Activated naive CD8-positive, alpha-beta T cell (primary cell): ENCODE data around the gene RUSC1.

Experiments
- H3K27ac Mint-ChIP-seq: one replicate; pipeline ENCODE4 v1.8.0; 2021; ENCODE audit warnings: mixed read lengths
- H3K27me3 Mint-ChIP-seq: one replicate; pipeline ENCODE4 v1.8.0; 2021; ENCODE audit warnings: mixed read lengths
- H3K36me3 Mint-ChIP-seq: one replicate; pipeline ENCODE4 v1.8.0; 2021; ENCODE audit warnings: mixed read lengths
- H3K4me1 Mint-ChIP-seq: one replicate; pipeline ENCODE4 v1.8.0; 2021; ENCODE audit warnings: low read depth, mixed read lengths
- H3K4me3 Mint-ChIP-seq: one replicate; pipeline ENCODE4 v1.8.0; 2021; ENCODE audit warnings: mild to moderate bottlenecking, mixed read lengths
- H3K9me3 Mint-ChIP-seq: one replicate; pipeline ENCODE4 v1.8.0; 2021; ENCODE audit warnings: low read depth, mixed read lengths

Gene RUSC1

DNA sequence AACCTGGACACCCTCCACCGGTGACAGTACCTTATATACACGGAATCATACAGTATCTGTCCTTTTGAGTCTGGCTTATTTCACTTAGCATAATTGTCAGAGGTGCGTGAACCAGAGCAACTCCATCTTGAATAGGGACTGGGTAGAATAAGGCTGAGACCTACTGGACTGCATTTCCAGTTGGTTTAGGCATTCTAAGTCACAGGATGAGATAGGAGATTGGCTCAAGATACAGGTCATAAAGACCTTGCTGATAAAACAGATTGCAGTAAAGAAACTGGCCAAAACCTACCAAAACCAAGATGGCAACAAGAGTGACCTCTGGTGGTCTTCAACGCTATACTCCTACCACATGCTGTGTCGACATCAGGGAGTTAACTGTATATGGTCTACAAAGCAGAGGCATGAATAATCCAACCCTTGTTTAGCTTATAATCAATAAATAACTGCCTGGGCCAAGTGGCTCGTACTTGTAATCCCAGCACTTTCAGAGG, 13.4 kb upstream of the RUSC1 start:
- peak overlapping the region; percentile 65 for H3K4me3 Mint-ChIP-seq
- H3K27me3 Mint-ChIP-seq = no peaks in the 10 kb centered on the region

DNA sequence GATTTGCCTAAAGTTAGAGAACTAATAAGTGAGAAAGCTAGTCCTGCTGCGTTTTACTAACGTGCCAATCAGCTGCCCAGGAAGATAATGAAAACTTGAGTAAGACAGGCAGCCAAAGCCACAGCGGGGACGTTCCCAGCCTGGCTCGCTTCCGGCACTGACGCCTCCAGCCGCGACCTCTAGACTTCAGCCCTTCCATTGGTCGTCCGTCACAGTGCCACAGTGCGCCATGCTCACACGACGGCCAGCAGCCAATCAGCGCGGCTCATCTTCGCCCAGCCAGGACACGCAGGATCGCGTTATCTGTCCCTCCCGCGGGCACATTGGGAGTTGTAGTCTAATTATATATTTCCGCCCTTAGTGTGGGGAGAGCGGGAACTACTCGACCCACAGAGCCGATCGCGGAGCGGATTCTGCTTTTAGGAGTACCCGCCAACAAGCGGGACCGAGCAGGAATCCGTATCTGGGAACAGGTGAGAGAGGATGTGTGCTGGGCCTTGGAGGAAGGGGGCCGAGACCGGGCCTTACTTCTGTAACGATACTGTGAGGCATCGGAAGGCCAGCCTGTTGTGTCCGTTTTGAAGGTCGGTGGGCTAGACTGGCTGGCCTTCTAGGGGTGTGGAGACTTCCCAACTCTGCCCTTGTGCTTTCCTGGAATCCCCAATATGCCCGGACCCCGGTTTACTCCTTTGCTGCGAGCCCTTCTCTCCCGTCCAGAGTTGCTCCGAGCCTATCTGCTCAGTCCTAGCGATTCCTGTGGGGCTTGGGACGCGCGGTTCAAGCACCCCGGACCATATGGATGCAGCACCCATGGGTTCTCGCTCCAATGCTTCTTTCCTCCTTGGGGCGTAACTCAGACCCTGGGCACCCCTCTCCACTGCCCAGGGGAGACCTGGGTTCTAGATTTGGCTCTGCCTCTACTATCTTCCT, 11.9 kb upstream of the RUSC1 start, which contains the start of gene FDPS:
FDPS (plus strand) TSS at position 374 of the 930 bp plus-strand sequence. CDS start 924 bp downstream, outside the sequence.
- no peaks in the 10 kb centered on the region for H3K9me3 Mint-ChIP-seq

More for the DNA sequence above, 13.4 kb upstream of the RUSC1 start:
- Mint-ChIP-seq H3K9me3 (no peaks in the 10 kb centered on the region), H3K36me3 (peaks cover 2% of the 10 kb centered on the region), H3K4me1 (peaks cover 23% of the 10 kb centered on the region), H3K27ac (peak overlapping the region; percentile 83)

DNA sequence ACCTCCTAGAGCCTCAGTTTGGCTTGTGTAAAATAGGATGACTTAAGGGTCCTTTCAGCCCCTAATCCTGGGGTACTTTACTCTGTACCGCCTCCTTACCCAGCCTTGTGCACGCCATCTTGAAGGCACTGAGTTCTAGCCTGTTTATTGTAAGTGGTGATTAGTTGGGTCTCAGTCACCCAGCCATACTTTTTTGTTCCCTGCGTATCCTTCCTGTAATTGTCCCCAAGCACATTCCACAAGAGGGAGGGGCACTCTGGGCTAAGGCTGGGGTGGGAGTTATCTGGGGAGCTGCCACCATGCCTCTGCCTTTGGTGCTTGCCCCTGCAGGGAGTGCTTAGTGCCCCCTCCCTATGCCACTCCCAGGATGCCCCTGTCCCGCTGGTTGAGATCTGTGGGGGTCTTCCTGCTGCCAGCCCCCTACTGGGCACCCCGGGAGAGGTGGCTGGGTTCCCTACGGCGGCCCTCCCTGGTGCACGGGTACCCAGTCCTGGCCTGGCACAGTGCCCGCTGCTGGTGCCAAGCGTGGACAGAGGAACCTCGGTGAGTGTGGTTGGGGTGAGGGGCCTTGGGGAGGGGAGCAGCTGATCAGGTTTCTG, 11.2 kb upstream of the RUSC1 start:
- H3K4me1 Mint-ChIP-seq = peaks cover 24% of the 10 kb centered on the region

More for the DNA sequence above, 11.9 kb upstream of the RUSC1 start, which contains the start of gene FDPS:
- peaks cover 24% of the 10 kb centered on the region for H3K4me1 Mint-ChIP-seq
- H3K27me3 Mint-ChIP-seq = no peaks in the 10 kb centered on the region
- peak within 1 kb of the TSS; percentile 98 for H3K27ac Mint-ChIP-seq
- H3K4me3 Mint-ChIP-seq = peak within 1 kb of the TSS; percentile 98
- peaks cover 5% of the 10 kb centered on the region for H3K36me3 Mint-ChIP-seq

DNA sequence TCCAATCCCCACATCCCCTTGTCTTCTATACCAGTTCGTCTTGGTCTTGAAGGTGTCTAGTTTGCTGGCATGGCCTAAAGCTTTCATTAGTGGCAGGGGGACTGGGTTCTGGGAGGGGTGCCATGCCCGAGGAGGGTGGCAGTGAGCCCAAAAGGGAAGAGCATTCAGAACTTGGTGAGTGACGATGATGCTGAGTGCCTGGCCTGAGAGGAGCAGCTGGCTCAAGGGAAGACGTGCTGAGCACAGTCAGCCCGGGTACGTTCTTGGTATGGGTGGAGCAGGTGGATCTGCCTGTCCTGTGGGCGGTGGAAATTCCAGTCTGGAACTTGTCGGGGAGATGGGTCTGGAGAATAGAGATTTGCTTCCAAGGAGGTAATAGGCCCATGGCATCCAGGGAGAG, 7.4 kb upstream of the RUSC1 start:
- no peak overlapping the region for H3K27ac Mint-ChIP-seq
- peaks cover 5% of the 10 kb centered on the region for H3K36me3 Mint-ChIP-seq
- no peaks in the 10 kb centered on the region for H3K9me3 Mint-ChIP-seq
- H3K27me3 Mint-ChIP-seq = no peaks in the 10 kb centered on the region
- H3K4me3 Mint-ChIP-seq = no peak overlapping the region
- peaks cover 18% of the 10 kb centered on the region for H3K4me1 Mint-ChIP-seq

More for the DNA sequence above, 11.2 kb upstream of the RUSC1 start:
- Mint-ChIP-seq H3K9me3 (no peaks in the 10 kb centered on the region), H3K36me3 (peaks cover 5% of the 10 kb centered on the region), H3K27me3 (no peaks in the 10 kb centered on the region), H3K4me3 (peak overlapping the region; percentile 98), H3K27ac (peak overlapping the region; percentile 98)

DNA sequence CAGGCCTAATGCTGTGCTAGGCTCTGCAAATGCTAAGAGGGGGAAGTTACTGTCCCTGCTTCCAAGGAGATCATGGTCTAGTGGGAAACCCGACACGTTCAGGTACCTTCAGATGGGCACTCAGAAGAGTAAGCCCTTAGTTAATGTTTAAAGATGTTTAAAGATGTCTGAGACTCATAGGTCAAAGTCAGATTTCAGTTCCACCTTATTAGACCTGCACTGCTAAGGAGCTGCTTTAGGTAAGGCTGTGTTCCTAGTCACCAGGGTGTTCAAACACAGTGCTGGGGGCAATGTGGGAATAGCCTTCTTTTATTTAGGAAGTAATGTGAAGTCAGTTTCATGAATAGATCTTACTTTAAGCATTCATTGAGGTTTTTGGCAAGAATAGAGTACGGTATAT, 3.8 kb upstream of the RUSC1 start:
- Mint-ChIP-seq H3K36me3 (peaks cover 3% of the 10 kb centered on the region), H3K27ac (no peak overlapping the region), H3K27me3 (no peaks in the 10 kb centered on the region), H3K4me1 (peaks cover 21% of the 10 kb centered on the region), H3K9me3 (no peaks in the 10 kb centered on the region), H3K4me3 (no peak overlapping the region)

DNA sequence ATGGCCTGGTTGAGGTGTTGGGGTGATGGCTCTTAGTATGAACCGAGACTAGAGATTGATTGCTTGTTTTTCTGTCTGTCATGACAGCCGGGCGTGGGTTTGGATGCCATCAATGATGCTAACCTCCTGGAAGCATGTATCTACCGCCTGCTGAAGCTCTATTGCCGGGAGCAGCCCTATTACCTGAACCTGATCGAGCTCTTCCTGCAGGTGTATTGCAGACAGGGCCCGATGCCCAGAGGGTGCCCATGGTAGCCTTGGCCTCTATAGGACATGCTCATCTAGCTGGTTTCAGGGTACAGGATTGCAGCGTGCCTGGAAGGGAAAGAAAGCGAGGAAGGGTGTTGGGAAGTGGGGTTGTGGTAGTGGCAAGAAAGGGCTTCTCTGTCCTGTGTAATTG, 2.6 kb upstream of the RUSC1 start:
- peaks cover 3% of the 10 kb centered on the region for H3K36me3 Mint-ChIP-seq
- no peaks in the 10 kb centered on the region for H3K27me3 Mint-ChIP-seq
- H3K4me3 Mint-ChIP-seq = no peak overlapping the region
- H3K4me1 Mint-ChIP-seq = peaks cover 24% of the 10 kb centered on the region
- no peaks in the 10 kb centered on the region for H3K9me3 Mint-ChIP-seq
- H3K27ac Mint-ChIP-seq = no peak overlapping the region

DNA sequence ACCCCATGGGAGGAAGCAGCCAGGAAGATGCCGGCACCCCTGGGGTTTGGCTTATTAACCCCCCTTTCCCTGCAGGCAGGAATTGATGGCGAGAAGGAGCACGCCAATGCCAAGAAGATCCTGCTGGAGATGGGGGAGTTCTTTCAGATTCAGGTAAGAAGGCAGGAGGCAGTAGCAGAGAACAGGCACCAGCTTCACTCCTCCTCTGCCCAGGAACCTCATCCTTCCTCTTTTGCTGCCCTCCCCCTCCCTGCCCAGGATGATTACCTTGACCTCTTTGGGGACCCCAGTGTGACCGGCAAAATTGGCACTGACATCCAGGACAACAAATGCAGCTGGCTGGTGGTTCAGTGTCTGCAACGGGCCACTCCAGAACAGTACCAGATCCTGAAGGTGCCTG, 1.2 kb upstream of the RUSC1 start:
- Mint-ChIP-seq H3K36me3 (no peaks in the 10 kb centered on the region), H3K4me3 (no peak overlapping the region), H3K27me3 (no peaks in the 10 kb centered on the region), H3K4me1 (peaks cover 24% of the 10 kb centered on the region), H3K9me3 (no peaks in the 10 kb centered on the region), H3K27ac (no peak overlapping the region)

DNA sequence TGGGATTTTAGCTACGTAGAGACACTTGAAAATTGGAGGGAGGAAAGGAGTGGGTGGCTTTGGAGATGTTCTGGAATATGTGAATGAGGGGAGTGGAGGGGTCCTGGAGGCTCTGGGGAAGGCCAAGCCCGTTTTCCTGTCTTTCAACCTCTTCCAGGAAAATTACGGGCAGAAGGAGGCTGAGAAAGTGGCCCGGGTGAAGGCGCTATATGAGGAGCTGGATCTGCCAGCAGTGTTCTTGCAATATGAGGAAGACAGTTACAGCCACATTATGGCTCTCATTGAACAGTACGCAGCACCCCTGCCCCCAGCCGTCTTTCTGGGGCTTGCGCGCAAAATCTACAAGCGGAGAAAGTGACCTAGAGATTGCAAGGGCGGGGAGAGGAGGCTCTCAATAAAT, 442 bp upstream of the RUSC1 start:
- H3K27me3 Mint-ChIP-seq = no peaks in the 10 kb centered on the region
- H3K36me3 Mint-ChIP-seq = no peaks in the 10 kb centered on the region
- H3K4me3 Mint-ChIP-seq = peak overlapping the region; percentile 67
- no peaks in the 10 kb centered on the region for H3K9me3 Mint-ChIP-seq
- H3K27ac Mint-ChIP-seq = no peak overlapping the region
- H3K4me1 Mint-ChIP-seq = peaks cover 24% of the 10 kb centered on the region

DNA sequence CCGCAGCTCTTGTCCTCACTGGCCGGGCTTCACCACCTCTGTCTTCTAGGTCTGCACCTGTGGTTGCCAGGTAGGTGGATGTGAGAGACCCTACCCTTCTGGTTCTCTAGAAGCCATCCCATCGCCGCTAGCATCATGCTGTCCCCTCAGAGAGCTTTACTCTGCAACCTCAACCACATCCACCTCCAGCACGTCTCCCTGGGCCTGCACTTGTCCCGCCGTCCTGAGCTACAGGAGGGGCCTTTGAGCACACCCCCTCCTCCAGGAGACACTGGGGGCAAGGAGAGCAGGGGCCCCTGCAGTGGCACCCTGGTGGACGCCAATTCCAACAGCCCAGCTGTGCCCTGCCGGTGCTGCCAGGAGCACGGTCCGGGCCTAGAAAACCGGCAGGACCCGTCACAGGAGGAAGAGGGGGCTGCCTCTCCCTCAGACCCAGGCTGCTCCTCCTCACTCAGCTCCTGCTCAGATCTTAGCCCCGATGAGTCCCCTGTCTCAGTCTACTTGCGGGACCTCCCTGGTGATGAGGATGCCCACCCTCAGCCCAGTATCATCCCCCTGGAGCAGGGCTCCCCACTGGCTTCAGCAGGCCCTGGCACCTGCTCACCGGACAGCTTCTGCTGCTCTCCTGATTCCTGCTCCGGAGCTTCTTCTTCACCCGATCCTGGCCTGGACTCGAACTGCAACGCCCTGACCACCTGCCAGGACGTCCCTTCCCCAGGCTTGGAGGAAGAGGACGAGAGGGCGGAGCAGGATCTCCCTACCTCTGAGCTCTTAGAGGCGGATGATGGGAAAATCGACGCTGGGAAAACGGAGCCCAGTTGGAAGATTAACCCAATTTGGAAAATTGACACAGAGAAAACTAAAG, 1.2 kb downstream of the RUSC1 start:
- Mint-ChIP-seq H3K9me3 (no peaks in the 10 kb centered on the region), H3K4me3 (peak overlapping the region; percentile 78), H3K4me1 (peaks cover 33% of the 10 kb centered on the region), H3K27ac (no peak overlapping the region), H3K27me3 (no peaks in the 10 kb centered on the region), H3K36me3 (no peaks in the 10 kb centered on the region)

DNA sequence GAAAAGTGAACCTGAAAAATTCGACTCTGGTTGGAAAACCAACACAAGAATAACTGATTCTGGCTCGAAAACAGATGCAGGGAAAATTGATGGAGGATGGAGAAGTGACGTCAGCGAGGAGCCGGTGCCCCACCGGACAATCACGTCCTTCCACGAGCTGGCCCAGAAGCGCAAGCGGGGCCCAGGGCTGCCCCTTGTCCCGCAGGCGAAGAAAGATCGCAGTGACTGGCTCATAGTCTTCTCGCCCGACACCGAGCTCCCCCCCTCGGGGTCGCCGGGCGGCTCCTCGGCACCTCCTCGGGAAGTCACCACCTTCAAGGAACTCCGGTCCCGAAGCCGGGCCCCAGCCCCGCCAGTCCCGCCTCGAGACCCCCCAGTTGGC, 1.9 kb downstream of the RUSC1 start:
- Mint-ChIP-seq H3K9me3 (no peaks in the 10 kb centered on the region), H3K4me3 (peak overlapping the region; percentile 78), H3K4me1 (peaks cover 33% of the 10 kb centered on the region), H3K27ac (no peak overlapping the region), H3K36me3 (no peaks in the 10 kb centered on the region), H3K27me3 (no peaks in the 10 kb centered on the region)

DNA sequence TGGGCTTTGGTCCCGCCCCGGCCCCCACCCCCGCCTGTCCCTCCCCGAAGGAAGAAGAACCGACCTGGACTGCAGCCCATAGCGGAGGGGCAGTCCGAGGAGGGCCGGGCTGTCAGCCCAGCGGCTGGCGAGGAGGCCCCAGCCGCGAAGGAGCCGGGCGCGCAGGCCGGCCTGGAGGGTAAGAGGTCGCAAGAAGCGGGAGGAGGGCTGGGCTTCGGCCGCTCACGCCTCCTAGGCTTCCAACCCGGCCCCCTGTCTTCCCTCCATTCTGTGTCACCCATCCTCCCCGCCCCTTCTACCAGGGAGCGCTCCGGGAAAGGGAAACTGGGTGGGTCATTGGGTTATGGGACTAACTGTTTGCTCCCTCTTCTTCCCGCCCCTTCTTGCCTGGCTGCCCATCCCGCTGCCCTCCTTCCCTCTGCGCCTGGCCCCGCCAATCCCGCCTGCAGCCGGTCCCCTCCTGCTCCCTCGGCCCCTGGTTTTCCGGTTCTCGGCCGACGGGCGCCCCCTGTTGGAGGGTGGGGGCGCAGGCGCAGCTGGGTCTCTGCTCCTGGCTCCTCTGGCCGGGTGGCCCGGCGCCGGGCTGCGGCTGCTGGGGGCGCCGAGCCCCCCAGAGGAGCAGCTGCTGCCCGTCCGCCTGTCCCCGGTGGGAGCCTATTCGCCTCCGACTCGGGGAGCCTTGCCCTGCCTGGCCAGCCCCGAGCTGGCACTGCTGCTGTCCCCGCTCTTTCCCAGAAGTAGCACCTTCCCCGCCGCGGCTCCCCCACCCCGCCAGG, 2.4 kb downstream of the RUSC1 start:
- no peak overlapping the region for H3K27ac Mint-ChIP-seq
- no peaks in the 10 kb centered on the region for H3K36me3 Mint-ChIP-seq
- H3K9me3 Mint-ChIP-seq = no peaks in the 10 kb centered on the region
- H3K4me1 Mint-ChIP-seq = peaks cover 33% of the 10 kb centered on the region
- H3K4me3 Mint-ChIP-seq = peak overlapping the region; percentile 84
- H3K27me3 Mint-ChIP-seq = no peaks in the 10 kb centered on the region

DNA sequence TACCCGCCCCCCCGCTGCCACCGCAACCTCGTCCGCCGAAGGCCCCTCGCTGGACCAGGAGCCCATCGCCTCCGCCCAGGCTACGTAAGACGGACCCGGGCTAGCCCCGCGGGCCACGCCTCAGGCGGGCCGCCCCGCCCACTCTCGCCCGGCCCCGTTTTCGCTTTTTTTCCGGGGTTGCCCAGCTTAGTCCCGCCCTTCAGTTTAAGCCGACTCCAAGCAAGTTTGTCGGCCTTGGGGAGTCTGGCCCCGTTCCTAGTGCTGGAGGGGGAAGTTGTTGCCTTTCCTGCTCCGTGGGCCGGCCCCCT, 3.0 kb downstream of the RUSC1 start:
- H3K9me3 Mint-ChIP-seq = no peaks in the 10 kb centered on the region
- H3K27me3 Mint-ChIP-seq = no peaks in the 10 kb centered on the region
- H3K4me3 Mint-ChIP-seq = peak overlapping the region; percentile 84
- no peak overlapping the region for H3K27ac Mint-ChIP-seq
- peaks cover 33% of the 10 kb centered on the region for H3K4me1 Mint-ChIP-seq
- H3K36me3 Mint-ChIP-seq = no peaks in the 10 kb centered on the region

DNA sequence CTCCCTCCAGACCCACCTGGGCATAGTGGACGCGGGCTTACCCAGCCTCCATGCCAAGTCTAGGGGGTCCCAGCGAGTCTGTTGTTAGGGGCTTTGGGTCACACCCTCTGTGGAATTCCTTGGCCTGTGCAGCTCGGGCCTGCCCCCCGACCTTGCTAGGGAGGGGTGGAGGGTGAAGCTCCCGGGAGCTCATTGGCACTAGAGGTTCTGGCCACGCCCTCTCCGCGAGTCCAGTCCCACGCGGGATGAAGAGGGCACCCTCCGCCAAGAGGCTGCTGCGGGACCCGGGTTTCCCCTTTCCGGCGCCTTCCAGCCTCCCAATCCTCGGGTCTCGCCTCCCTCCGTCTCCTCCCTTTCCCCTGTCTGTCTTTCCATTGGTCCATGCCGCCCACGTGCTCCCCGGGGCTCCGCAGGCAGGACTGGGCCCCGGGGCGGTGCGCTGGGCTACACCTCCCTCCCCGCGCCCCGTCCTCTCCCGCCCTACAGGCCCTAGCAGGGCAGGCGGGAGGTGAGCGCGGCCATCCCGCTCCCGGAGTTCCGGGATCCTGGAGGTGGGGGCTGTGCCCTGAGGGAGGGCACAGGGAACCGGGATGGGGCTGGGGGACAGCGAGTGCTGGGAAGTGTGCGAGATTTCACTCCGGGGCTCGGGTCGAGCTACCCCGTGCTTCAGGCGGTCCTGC, 3.5 kb downstream of the RUSC1 start:
- H3K27ac Mint-ChIP-seq = peak overlapping the region; percentile 54
- no peaks in the 10 kb centered on the region for H3K9me3 Mint-ChIP-seq
- H3K4me3 Mint-ChIP-seq = peak overlapping the region; percentile 84
- no peaks in the 10 kb centered on the region for H3K36me3 Mint-ChIP-seq
- no peaks in the 10 kb centered on the region for H3K27me3 Mint-ChIP-seq
- peaks cover 30% of the 10 kb centered on the region for H3K4me1 Mint-ChIP-seq
